Measurements from ENCODE around the gene MEGF11.

MEGF11 gene

GRCh38 chr15:66253418-66254088 lies at the start of gene MEGF11:
MEGF11 (minus strand) TSS chr15:66253750; CDS start chr15:66128403, 125,347 bp downstream.
- DNase-seq (ENCODE audit: low read depth in 3 of 3) = no peak

- no peak for DNase-seq (ENCODE audit: low read depth in 3 of 3)
Observed at GRCh38 chr15:66302489-66303278, 49.1 kb upstream of the MEGF11 start.

GRCh38 chr15:66298803-66299251 lies 45.3 kb upstream of the MEGF11 start:
- no peak for DNase-seq (ENCODE audit: low read depth in 3 of 3)

GRCh38 chr15:66296186-66296585 lies 42.6 kb upstream of the MEGF11 start:
- no peak for DNase-seq (ENCODE audit: low read depth in 3 of 3)

GRCh38 chr15:66294932-66295235 lies 41.3 kb upstream of the MEGF11 start:
- DNase-seq (ENCODE audit: low read depth in 3 of 3) = no peak

- DNase-seq (ENCODE audit: low read depth in 3 of 3) = peak in 1 of 3 donors; percentile 33
Observed at GRCh38 chr15:66294157-66294931, 40.8 kb upstream of the MEGF11 start.

- peak; percentile 30 to 47 (median 33) for DNase-seq (ENCODE audit: low read depth in 3 of 3)
Observed at GRCh38 chr15:66293419-66294156, 40.0 kb upstream of the MEGF11 start, which contains the start of gene DIS3L. DIS3L (plus strand) TSS chr15:66293568; CDS start chr15:66293597, 29 bp downstream.

GRCh38 chr15:66292571-66293418 lies 39.2 kb upstream of the MEGF11 start:
- no peak for DNase-seq (ENCODE audit: low read depth in 3 of 3)

- no peak for DNase-seq (ENCODE audit: low read depth in 3 of 3)
Observed at GRCh38 chr15:66291816-66292570, 38.4 kb upstream of the MEGF11 start.

- DNase-seq (ENCODE audit: low read depth in 3 of 3) = no peak
Observed at GRCh38 chr15:66290518-66290917, 37.0 kb upstream of the MEGF11 start.

- no peak for DNase-seq (ENCODE audit: low read depth in 3 of 3)
Observed at GRCh38 chr15:66290007-66290406, 36.5 kb upstream of the MEGF11 start.

- DNase-seq (ENCODE audit: low read depth in 3 of 3) = no peak
Observed at GRCh38 chr15:66288551-66289185, 35.1 kb upstream of the MEGF11 start.

GRCh38 chr15:66288093-66288492 lies 34.5 kb upstream of the MEGF11 start:
- no peak for DNase-seq (ENCODE audit: low read depth in 3 of 3)

GRCh38 chr15:66287461-66288057 lies 34.0 kb upstream of the MEGF11 start:
- DNase-seq (ENCODE audit: low read depth in 3 of 3) = no peak

- DNase-seq (ENCODE audit: low read depth in 3 of 3) = no peak
Observed at GRCh38 chr15:66285533-66286280, 32.2 kb upstream of the MEGF11 start.

GRCh38 chr15:66284271-66284670 lies 30.7 kb upstream of the MEGF11 start:
- no peak for DNase-seq (ENCODE audit: low read depth in 3 of 3)

- DNase-seq (ENCODE audit: low read depth in 3 of 3) = no peak
Observed at GRCh38 chr15:66278671-66279070, 25.1 kb upstream of the MEGF11 start.

GRCh38 chr15:66278056-66278455 lies 24.5 kb upstream of the MEGF11 start:
- no peak for DNase-seq (ENCODE audit: low read depth in 3 of 3)
